Bronchial epithelial cell (primary cell): ENCODE results near the gene B3GALNT1. TPM values are rescaled to one million over a fixed set of nuclear protein-coding genes. Genes with fewer than 3 reads are reported as not detected.

Source experiments
- DNase-seq: peaks from one replicate; pipeline ENCODE4 v3.0.0-alpha.2; 2010; ENCODE audit warnings: low read depth
- FAIRE-seq: peaks from 2 replicates; lab custom pipeline; 2011; peaks lifted over from hg19 to GRCh38; lab: Jason Lieb, UNC
- H3K27me3 ChIP-seq: 2 replicates; pipeline ENCODE4 v1.5.1; 2011; ENCODE audit warnings: low read length; ENCODE audit not compliant: control insufficient read depth, insufficient read depth
- H3K36me3 ChIP-seq: 2 replicates; pipeline ENCODE4 v1.5.1; 2011; ENCODE audit warnings: low read length; ENCODE audit not compliant: control insufficient read depth, insufficient read depth
- H3K4me3 ChIP-seq: 2 replicates; pipeline ENCODE4 v1.5.1; 2011; ENCODE audit warnings: mild to moderate bottlenecking, low read depth, low read length, control low read depth
- CTCF ChIP-seq: IDR thresholded peaks from 2 replicates; pipeline ENCODE4 v1.5.1; 2011; ENCODE audit warnings: mild to moderate bottlenecking, moderate library complexity, low read length, control low read depth, inconsistent platforms; ENCODE audit not compliant: insufficient read depth, severe bottlenecking
- total RNA-seq: library from RNA; depleted of rRNA; stranded (reverse); fragments of >200 nt; gene quantifications from 2 replicates; pipeline ENCODE4 v1.2.1, GENCODE V29; 2014

B3GALNT1 gene
- total RNA-seq, 1 donor from 2014 or later: 7.4 TPM

DNA sequence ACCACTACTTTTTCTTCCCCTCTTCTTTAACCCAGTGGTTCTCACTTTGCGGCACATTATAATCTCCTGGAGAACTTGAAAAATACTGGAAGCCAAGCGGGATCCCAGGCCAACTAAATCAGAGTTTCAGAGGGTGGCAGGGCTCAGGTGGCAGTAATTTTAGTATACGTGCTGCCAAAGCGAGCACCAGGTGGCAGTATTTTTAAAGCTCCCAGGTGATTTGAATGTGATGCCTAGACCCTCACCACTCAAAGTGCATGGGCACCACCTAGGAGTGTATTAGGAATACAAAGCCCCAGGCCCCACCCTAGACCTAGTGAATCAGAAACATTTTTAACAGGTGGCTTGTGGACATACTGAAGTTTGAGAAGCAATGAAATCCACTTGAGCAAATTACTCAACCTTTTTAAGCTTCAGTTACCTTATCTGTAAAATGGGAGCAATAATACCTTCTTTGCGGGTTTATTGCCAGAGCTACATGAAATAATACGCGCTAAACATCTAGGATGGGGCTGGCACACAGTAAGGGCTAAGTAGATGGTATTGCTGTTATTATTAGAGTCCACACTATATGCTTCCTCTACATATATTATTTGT is 8.3 kb downstream of the B3GALNT1 start:
- H3K36me3 ChIP-seq: no peaks in the 10 kb centered on the region
- peak; percentile 49 for TF ChIP-seq CTCF
- no peak for FAIRE-seq
- H3K27me3 ChIP-seq: no peaks in the 10 kb centered on the region
- DNase-seq: peak; percentile 24
- no peak overlapping the region for H3K4me3 ChIP-seq

DNA sequence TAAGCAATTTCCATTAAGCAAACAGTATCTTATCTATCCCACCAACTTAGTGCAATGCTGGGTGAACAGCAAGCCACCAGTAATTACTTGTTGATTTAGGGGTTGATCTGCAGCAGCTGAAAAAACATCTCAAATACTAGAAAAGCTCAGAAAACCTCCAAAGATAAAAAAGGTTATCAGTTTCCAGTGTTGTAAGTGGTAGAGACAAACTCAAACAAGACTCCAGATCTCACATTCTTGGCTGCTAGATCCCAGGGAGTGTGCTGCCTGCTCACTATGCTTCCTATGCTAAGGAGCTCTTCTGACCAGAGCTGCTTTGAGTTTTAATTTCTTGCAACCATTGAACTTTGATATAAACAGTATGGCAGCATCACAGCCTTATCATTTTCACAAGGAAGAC is 11.3 kb downstream of the B3GALNT1 start:
- Histone ChIP-seq H3K36me3 (no peaks in the 10 kb centered on the region), H3K4me3 (no peak overlapping the region), H3K27me3 (no peaks in the 10 kb centered on the region)
- DNase-seq (no peak), FAIRE-seq (no peak)
- no peak for TF ChIP-seq CTCF

GRCh38 chr3:161084277-161084676 is 20.9 kb downstream of the B3GALNT1 start:
- Histone ChIP-seq H3K36me3 (no peaks in the 10 kb centered on the region), H3K4me3 (no peak overlapping the region), H3K27me3 (no peaks in the 10 kb centered on the region)
- no peak for DNase-seq
- TF ChIP-seq CTCF: no peak
- no peak for FAIRE-seq

- DNase-seq (no peak), FAIRE-seq (no peak)
- no peak for TF ChIP-seq CTCF
- Histone ChIP-seq H3K4me3 (no peak overlapping the region), H3K27me3 (no peaks in the 10 kb centered on the region), H3K36me3 (no peaks in the 10 kb centered on the region)
Observed at GRCh38 chr3:161083131-161083530, 22.0 kb downstream of the B3GALNT1 start.

- H3K4me3 ChIP-seq: no peak overlapping the region
- H3K36me3 ChIP-seq: no peaks in the 10 kb centered on the region
- TF ChIP-seq CTCF: no peak
- DNase-seq: no peak
- no peaks in the 10 kb centered on the region for H3K27me3 ChIP-seq
- FAIRE-seq: no peak
Observed at GRCh38 chr3:161082063-161082462, 23.1 kb downstream of the B3GALNT1 start.

- no peak for FAIRE-seq
Observed at GRCh38 chr3:161081633-161082032, 23.5 kb downstream of the B3GALNT1 start.

More at GRCh38 chr3:161081633-161082032, 23.5 kb downstream of the B3GALNT1 start:
- H3K4me3 ChIP-seq: no peak overlapping the region
- H3K36me3 ChIP-seq: no peaks in the 10 kb centered on the region
- H3K27me3 ChIP-seq: no peaks in the 10 kb centered on the region
- TF ChIP-seq CTCF: no peak
- no peak for DNase-seq
